Stimulated activated naive CD4-positive, alpha-beta T cell treated with Interleukin-2 at 50 U/mL for 16 hours (primary cell): ENCODE results near the gene AMY1C.
"Not testable (repeated sequence)": the region's sequence is repeated elsewhere in the genome, so short reads cannot be mapped to it uniquely, and the experiment has no call there.

ENCODE experiments used
- DNase-seq: peaks from one replicate; lab custom pipeline; 2025; lab: John Stamatoyannopoulos, UW

AMY1C gene

DNA sequence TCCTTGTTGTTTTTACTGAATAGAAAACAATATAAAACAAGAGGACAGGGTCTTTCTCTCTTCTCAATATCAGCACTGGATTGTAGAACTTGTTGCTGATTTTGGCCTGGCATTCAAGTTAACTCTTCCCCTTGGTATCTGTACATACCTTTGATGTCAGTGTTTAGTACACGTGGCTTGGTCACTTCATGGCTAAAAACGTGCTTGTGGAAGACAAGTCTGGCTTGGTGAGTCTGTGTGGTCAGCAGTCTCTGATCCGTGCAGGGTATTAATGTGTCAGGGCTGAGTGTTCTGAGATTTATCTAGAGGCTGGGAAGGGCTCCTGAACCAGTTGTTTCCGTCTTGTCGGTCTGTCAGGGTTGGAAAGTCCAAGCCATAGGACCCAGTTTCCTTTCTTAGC lies at the start of gene AMY1C:
Gene AMY1C (plus strand): TSS at position 301 of the 400 bp plus-strand sequence. CDS start 572 bp downstream, outside the sequence.
- not testable (repeated sequence) for DNase-seq

DNA sequence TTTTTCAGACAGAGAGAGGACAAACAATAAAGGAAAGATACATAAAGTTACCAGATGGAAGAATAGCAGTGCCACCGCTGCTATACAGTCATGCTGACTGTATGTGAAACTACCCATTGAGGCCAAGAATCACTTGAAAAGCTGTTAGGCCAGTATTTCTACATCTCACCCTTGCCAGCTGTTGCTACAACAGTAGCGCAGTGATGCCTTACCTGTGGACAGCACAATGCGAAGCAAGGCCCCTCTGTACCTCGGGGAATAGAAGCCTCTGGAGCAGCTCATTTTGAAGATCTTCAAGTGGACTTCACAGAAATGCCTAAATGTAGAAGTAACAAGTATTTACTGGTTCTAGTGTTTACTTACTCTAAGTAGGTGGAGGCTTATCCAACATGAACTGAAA lies 49.0 kb upstream of the AMY1C start:
- DNase-seq = not testable (repeated sequence)

GRCh38 chr1:103701256-103701655 lies 48.4 kb upstream of the AMY1C start:
- DNase-seq = not testable (repeated sequence)

DNA sequence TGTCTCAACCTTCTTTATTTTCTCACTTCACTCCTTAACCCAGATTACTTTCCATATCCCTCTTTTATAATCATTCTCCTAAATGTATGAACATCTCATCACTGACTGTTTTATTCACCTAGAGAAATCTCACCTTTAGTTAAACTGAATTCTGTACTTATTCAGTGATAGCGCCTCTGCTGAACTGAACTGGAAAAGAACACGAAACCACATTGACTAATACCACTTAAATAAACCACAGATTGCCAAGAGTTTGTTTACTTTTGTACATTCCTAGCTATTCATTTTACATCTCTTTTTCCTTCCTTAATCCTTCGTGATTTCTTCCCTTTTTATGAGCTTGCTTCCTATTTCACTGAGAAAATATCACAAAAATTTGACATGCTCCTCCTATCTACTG lies 42.0 kb upstream of the AMY1C start:
- DNase-seq = not testable (repeated sequence)

DNA sequence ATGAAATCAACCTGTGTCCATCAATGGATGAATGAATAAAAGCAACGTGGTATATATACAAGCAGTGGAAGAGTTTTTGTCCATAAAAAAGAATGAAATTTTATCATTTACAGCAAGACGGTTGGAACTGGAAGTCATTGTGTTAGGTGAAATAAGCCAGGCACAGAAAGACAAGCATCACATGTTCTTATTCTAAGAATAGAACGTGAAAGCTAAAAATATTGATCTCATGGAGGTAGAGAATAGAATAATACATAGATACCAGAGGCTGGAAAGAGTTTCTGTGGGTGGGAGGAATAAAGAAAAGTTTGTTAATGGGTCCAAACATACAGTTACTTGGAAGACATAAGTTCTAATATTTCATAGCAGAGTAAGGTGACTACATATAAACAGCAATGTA lies 39.3 kb upstream of the AMY1C start:
- DNase-seq = not testable (repeated sequence)

DNA sequence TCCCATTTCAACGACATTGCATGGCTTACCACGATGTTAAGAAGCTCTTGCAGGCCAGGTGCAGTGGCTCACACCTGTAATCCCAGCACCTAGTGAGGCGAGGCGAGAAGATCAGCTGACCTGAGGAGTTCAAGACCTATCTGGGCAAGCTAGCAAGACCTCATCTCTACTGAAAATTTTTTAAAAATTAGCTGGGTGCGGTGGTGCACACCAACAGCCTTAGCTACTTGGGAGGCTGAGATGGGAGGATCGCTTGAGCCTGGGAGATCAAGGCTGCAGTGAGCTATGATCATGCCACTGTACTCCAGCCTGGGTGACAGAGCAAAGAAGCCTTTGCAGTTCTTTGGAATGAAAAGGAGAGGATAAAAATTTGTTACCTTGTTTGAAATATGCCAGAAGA lies 32.3 kb upstream of the AMY1C start:
- not testable (repeated sequence) for DNase-seq

DNA sequence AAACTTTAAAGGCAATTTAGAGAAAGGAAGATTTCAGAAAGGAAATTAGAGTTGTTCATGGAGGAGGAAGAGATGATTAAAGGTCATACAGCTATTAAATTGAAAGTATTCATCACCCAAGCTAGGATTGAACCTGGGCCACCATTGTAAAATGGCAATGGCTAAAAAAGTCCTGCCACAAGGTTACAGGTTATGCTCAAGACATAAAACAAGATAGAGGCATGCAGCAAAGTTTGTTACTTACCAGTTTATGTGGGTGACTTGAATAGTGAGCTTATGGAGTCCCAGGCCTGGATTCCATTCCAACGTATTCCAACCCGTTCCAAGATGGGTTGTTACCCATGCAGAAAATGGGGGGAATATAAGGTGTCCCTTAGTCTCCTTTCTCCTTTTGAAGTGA lies 28.2 kb upstream of the AMY1C start:
- DNase-seq = not testable (repeated sequence)

DNA sequence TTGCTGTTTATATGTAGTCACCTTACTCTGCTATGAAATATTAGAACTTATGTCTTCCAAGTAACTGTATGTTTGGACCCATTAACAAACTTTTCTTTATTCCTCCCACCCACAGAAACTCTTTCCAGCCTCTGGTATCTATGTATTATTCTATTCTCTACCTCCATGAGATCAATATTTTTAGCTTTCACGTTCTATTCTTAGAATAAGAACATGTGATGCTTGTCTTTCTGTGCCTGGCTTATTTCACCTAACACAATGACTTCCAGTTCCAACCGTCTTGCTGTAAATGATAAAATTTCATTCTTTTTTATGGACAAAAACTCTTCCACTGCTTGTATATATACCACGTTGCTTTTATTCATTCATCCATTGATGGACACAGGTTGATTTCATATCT lies 14.4 kb upstream of the AMY1C start:
- DNase-seq = not testable (repeated sequence)

GRCh38 chr1:103738031-103738430 lies 11.7 kb upstream of the AMY1C start:
- not testable (repeated sequence) for DNase-seq

- not testable (repeated sequence) for DNase-seq
These were observed 5.2 kb upstream of the AMY1C start for GRCh38 chr1:103744449-103744848.

DNA sequence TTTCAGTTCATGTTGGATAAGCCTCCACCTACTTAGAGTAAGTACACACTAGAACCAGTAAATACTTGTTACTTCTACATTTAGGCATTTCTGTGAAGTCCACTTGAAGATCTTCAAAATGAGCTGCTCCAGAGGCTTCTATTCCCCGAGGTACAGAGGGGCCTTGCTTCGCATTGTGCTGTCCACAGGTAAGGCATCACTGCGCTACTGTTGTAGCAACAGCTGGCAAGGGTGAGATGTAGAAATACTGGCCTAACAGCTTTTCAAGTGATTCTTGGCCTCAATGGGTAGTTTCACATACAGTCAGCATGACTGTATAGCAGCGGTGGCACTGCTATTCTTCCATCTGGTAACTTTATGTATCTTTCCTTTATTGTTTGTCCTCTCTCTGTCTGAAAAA lies 4.7 kb upstream of the AMY1C start:
- not testable (repeated sequence) for DNase-seq

GRCh38 chr1:103748273-103748672 lies 1.4 kb upstream of the AMY1C start:
- not testable (repeated sequence) for DNase-seq

- no peak for DNase-seq
These were observed 12.2 kb downstream of the AMY1C start for GRCh38 chr1:103761896-103762295.

- no peak for DNase-seq
These were observed 30.2 kb downstream of the AMY1C start for GRCh38 chr1:103779932-103780331.

GRCh38 chr1:103783944-103784377 lies 34.3 kb downstream of the AMY1C start:
- no peak for DNase-seq

GRCh38 chr1:103788377-103788776 lies 38.7 kb downstream of the AMY1C start:
- no peak for DNase-seq

- DNase-seq = no peak
These were observed 40.5 kb downstream of the AMY1C start for GRCh38 chr1:103790172-103790571.
